Peyer's patch (tissue), 4 donors: ENCODE results near the gene IQCH.

ENCODE experiments used
- CTCF ChIP-seq, 6 experiments: fragments of 450-650 bp in 4 of 6; fragments of 200-600 bp in 2 of 6; sonication (generic) in 1 of 6; IDR thresholded peaks; one replicate each; pipeline ENCODE4 v1.5.1; 2017 to 2019; ENCODE audit warnings: antibody characterized with exemption in 6 of 6, mild to moderate bottlenecking in 3 of 6, moderate library complexity in 1 of 6
- POLR2A ChIP-seq, 2 donors: fragments of 450-650 bp; IDR thresholded peaks; one replicate each; pipeline ENCODE4 v1.5.1; 2017; ENCODE audit warnings: antibody characterized with exemption in 2 of 2, mild to moderate bottlenecking in 2 of 2, moderate library complexity in 2 of 2

GRCh38 chr15:67369359-67369998 lies 114.9 kb downstream of the IQCH start:
- TF ChIP-seq CTCF (IDR thresholded peaks at IDR 0.05), result no peak
- no peak for TF ChIP-seq POLR2A (IDR thresholded peaks at IDR 0.05)
